K562 (cell line): ENCODE measurements around the gene HPGDS. TPM values are rescaled to one million over a fixed set of nuclear protein-coding genes. Genes with fewer than 3 reads are reported as not detected.

Source experiments
- ATAC-seq: fragments of 200-7000 bp; cut with Tn5 transposase; 3 replicates; pipeline ENCODE4 v1.9.1; 2020; ENCODE audit warnings: moderate library complexity
- BruUV-seq: library from RNA; stranded (reverse); fragments of 400-500 nt; replicated peaks from 2 replicates; lab custom pipeline; 2021; lab: Mats Ljungman, UMichigan
- CTCF ChIA-PET: fragments of 300-600 bp; formaldehyde crosslinking; extraction: SDS; loops from one replicate; lab custom pipeline; 2021; ENCODE audit warnings: low intra/inter-chr PET ratio; lab: Yijun Ruan, JAX
- POLR2A ChIA-PET: fragments of 300-600, 350-650 bp; sonication (Branson Sonifier 250); formaldehyde crosslinking; extraction: SDS; loops from one replicate; lab custom pipeline; 2021; ENCODE audit warnings: antibody characterized with exemption, inconsistent platforms; lab: Yijun Ruan, JAX
- DNase-seq, 4 experiments: peaks; one replicate each; pipeline versions ENCODE4 v3.0.0 to v3.0.0-alpha.2; 2011 to 2018; ENCODE audit warnings: low spot score in 3 of 4, mixed read lengths in 3 of 4; ENCODE audit errors: extremely low read depth in 1 of 4
- FAIRE-seq: peaks from 2 replicates; lab custom pipeline; 2011; peaks lifted over from hg19 to GRCh38; lab: Jason Lieb, UNC
- H2AFZ ChIP-seq: 2 replicates; pipeline ENCODE4 v1.6.0; 2011; ENCODE audit warnings: low read depth, low read length, control low read depth, inconsistent platforms
- H3K27ac ChIP-seq: fragments of 200-600 bp; 3 replicates; pipeline ENCODE4 v1.8.0; 2011; ENCODE audit warnings: low read depth, mild to moderate bottlenecking, control low read depth, inconsistent platforms, low read length, moderate library complexity, mixed read lengths; ENCODE audit errors: extremely low read depth
- H3K27me3 ChIP-seq, 2 experiments: fragments of 300-600 bp in 1 of 2; 2 replicates in 1 of 2; 3 replicates in 1 of 2; pipeline versions ENCODE4 v1.6.0 to v1.8.0; 2011; ENCODE audit warnings: inconsistent platforms in 2 of 2, low read length in 2 of 2, mild to moderate bottlenecking in 1 of 2, mixed read lengths in 1 of 2, moderate library complexity in 1 of 2; ENCODE audit not compliant: control insufficient read depth in 2 of 2, insufficient read depth in 2 of 2
- H3K36me3 ChIP-seq: fragments of 300-600 bp; 3 replicates; pipeline ENCODE4 v1.8.0; 2011; ENCODE audit warnings: mild to moderate bottlenecking, low read length, inconsistent platforms; ENCODE audit not compliant: control insufficient read depth, insufficient read depth
- H3K4me1 ChIP-seq, 2 experiments: fragments of 200-600 bp in 1 of 2; replicated peaks in 1 of 2; 2 replicates in 1 of 2; 3 replicates in 1 of 2; pipeline versions ENCODE4 v1.5.1 to v1.8.0; 2011; ENCODE audit warnings: inconsistent platforms in 2 of 2, low read length in 2 of 2, mild to moderate bottlenecking in 1 of 2, mixed read lengths in 1 of 2, moderate library complexity in 1 of 2; ENCODE audit not compliant: control insufficient read depth in 2 of 2, insufficient read depth in 2 of 2
- H3K4me2 ChIP-seq: 2 replicates; pipeline ENCODE4 v1.6.1; 2011; ENCODE audit warnings: low read length, control low read depth, inconsistent platforms, mixed read lengths; ENCODE audit not compliant: insufficient read depth
- H3K4me3 ChIP-seq: fragments of 200-600 bp; sonication (generic), shearing (Covaris generic); 2 replicates; pipeline ENCODE4 v1.5.1; 2016; ENCODE audit warnings: control low read depth, inconsistent platforms
- H3K79me2 ChIP-seq: fragments of 200-600 bp; 3 replicates; pipeline ENCODE4 v1.8.0; 2011; ENCODE audit warnings: low read length, inconsistent platforms; ENCODE audit not compliant: control insufficient read depth, insufficient read depth
- H3K9ac ChIP-seq, 2 experiments: 2 replicates each; pipeline versions ENCODE4 v1.6.0 to v1.6.1; 2011; ENCODE audit warnings: low read depth in 2 of 2, low read length in 2 of 2, control low read depth in 1 of 2, inconsistent platforms in 1 of 2, mild to moderate bottlenecking in 1 of 2, mixed read lengths in 1 of 2; ENCODE audit not compliant: insufficient read depth in 1 of 2
- H3K9me1 ChIP-seq: one replicate; pipeline ENCODE4 v1.6.0; 2011; ENCODE audit warnings: inconsistent platforms, mild to moderate bottlenecking, low read length, moderate library complexity; ENCODE audit not compliant: control insufficient read depth, insufficient read depth
- H3K9me3 ChIP-seq: replicated peaks from 2 replicates; pipeline ENCODE4 v1.5.1; 2011; ENCODE audit warnings: low read depth, low read length, inconsistent platforms; ENCODE audit not compliant: control insufficient read depth, insufficient read depth
- H4K20me1 ChIP-seq: replicated peaks from 2 replicates; pipeline ENCODE4 v1.6.1; 2011; ENCODE audit warnings: low read length, inconsistent platforms, mixed read lengths; ENCODE audit not compliant: control insufficient read depth, insufficient read depth
- CBX2 ChIP-seq: fragments of 200-600 bp; sonication (generic); IDR thresholded peaks from one replicate; pipeline ENCODE4 v1.6.1; 2012; ENCODE audit warnings: mild to moderate bottlenecking, low read length, inconsistent platforms; ENCODE audit not compliant: insufficient read depth, poor library complexity, severe bottlenecking
- CBX8 ChIP-seq: fragments of 200-600 bp; sonication (generic); IDR thresholded peaks from 2 replicates; pipeline ENCODE4 v1.6.1; 2012; ENCODE audit warnings: borderline replicate concordance, mixed run types, low read depth, mild to moderate bottlenecking, moderate library complexity, mixed read lengths, low read length, control low read depth, inconsistent platforms; ENCODE audit not compliant: poor library complexity, severe bottlenecking; ENCODE audit errors: extremely low read depth
- CCNT2 ChIP-seq: IDR thresholded peaks from 2 replicates; pipeline ENCODE4 v1.6.1; 2011; ENCODE audit warnings: borderline replicate concordance, low read depth, mild to moderate bottlenecking, moderate library complexity, mixed read lengths, low read length; ENCODE audit not compliant: insufficient read length; ENCODE audit errors: extremely low read depth
- CTCF ChIP-seq, 3 experiments: IDR thresholded peaks in 2 of 3; conservative IDR thresholded peaks in 1 of 3; 2 replicates each; pipeline ENCODE4 v1.5.1; 2011 to 2012; ENCODE audit warnings: low read length in 3 of 3, mild to moderate bottlenecking in 3 of 3, control low read depth in 2 of 3, improper control_type of control experiment in 1 of 3, inconsistent platforms in 1 of 3, low read depth in 1 of 3, mixed read lengths in 1 of 3, moderate library complexity in 1 of 3; ENCODE audit not compliant: insufficient read depth in 2 of 3
- DIDO1 ChIP-seq: fragments of 450-650 bp; IDR thresholded peaks from 2 replicates; pipeline ENCODE4 v1.6.1; 2016; ENCODE audit warnings: low read depth, missing biosample characterization, missing genetic modification characterization
- EZH2 ChIP-seq: IDR thresholded peaks from 2 replicates; pipeline ENCODE4 v1.6.1; 2012; ENCODE audit warnings: low read depth, mild to moderate bottlenecking, inconsistent platforms, low read length, borderline replicate concordance
- HMG20A ChIP-seq: fragments of 450-650 bp; formaldehyde crosslinking; conservative IDR thresholded peaks from 2 replicates; pipeline ENCODE4 v1.4.0; 2020; ENCODE audit warnings: mild to moderate bottlenecking, mixed read lengths
- HNRNPK ChIP-seq: fragments of 200-400 bp; formaldehyde crosslinking; IDR thresholded peaks from one replicate; pipeline ENCODE4 v1.6.1; 2018; ENCODE audit warnings: mild to moderate bottlenecking, low read depth, low read length; ENCODE audit not compliant: poor library complexity, severe bottlenecking
- ID3 ChIP-seq, 2 experiments: fragments of 250-450 bp in 1 of 2; fragments of 450-650 bp in 1 of 2; sonication (Bioruptor Pico) in 1 of 2; IDR thresholded peaks; 2 replicates each; pipeline versions ENCODE4 v1.6.1 to v1.8.0; 2016 to 2021; ENCODE audit warnings: mild to moderate bottlenecking in 2 of 2, moderate library complexity in 2 of 2, missing compliant biosample characterization in 1 of 2, missing genetic modification characterization in 1 of 2
- MCM3 ChIP-seq: fragments of 450-650 bp; IDR thresholded peaks from 2 replicates; pipeline ENCODE4 v1.6.1; 2016
- MTF1 ChIP-seq: fragments of 250-450 bp; sonication (Bioruptor Pico); IDR thresholded peaks from 2 replicates; pipeline ENCODE4 v1.9.0; 2021; ENCODE audit warnings: moderate library complexity, mild to moderate bottlenecking, inconsistent platforms, borderline replicate concordance
- NEUROD1 ChIP-seq: fragments of 150-350 bp; IDR thresholded peaks from 2 replicates; pipeline ENCODE4 v1.6.1; 2014; ENCODE audit warnings: borderline replicate concordance, low read length, low read depth; ENCODE audit not compliant: partially characterized antibody
- POU5F1 ChIP-seq: fragments of 150-350 bp; IDR thresholded peaks from 2 replicates; pipeline ENCODE4 v1.6.1; 2014; ENCODE audit warnings: borderline replicate concordance, low read length, low read depth, mild to moderate bottlenecking; ENCODE audit not compliant: partially characterized antibody
- ZKSCAN3 ChIP-seq: fragments of 250-450 bp; sonication (Bioruptor Pico); IDR thresholded peaks from 2 replicates; pipeline ENCODE4 v1.4.0; 2020
- ZNF217 ChIP-seq: sonication (generic); formaldehyde crosslinking; IDR thresholded peaks from 2 replicates; pipeline ENCODE4 v1.8.0; 2022; ENCODE audit warnings: mild to moderate bottlenecking, missing genetic modification reagents
- WGBS: fragments of 100-300 bp; shearing (Covaris generic); methylation state at CpG from one replicate; pipeline ENCODE4 v1.1.6; 2016; ENCODE audit warnings: low coverage, mixed read lengths; ENCODE audit not compliant: insufficient coverage; ENCODE audit errors: missing lambda C conversion rate; 5-methylcytosine and 5-hydroxymethylcytosine counted together
- in situ Hi-C: fragments of 300-500 bp; cut with MboI; formaldehyde crosslinking; loops from 4 replicates; pipeline ENCODE4 v1.15.0; 2018; ENCODE audit warnings: inconsistent platforms, mixed read lengths
- intact Hi-C: fragments of 100-400 bp; cut with micrococcal nuclease; formaldehyde crosslinking; loops from 2 replicates; pipeline ENCODE4 v1.14.2; 2022
- polyA plus RNA-seq, 8 experiments: library from polyadenylated mRNA; depleted of rRNA in 4 of 8; stranded (reverse) in 5 of 8; unstranded in 3 of 8; fragments of >200 nt; fragmentation: Nextera tagmentation in 2 of 8; fragmentation: Illumina TruSeq in 1 of 8; extraction: Ambion mirVana in 2 of 8; extraction: Trizol in 1 of 8; gene quantifications; 2 replicates each; pipeline versions ENCODE4 v1.2.1 to v1.2.3, GENCODE V29; 2011 to 2014; ENCODE audit warnings: inconsistent platforms in 1 of 8, missing spikeins in 1 of 8
- total RNA-seq, 7 experiments: library from RNA; depleted of rRNA in 6 of 7; stranded (reverse); fragments of >200 nt in 6 of 7; fragmentation: Illumina TruSeq in 2 of 7; extraction: Trizol in 2 of 7; gene quantifications; 2 replicates each; pipeline versions ENCODE4 v1.2.1 to v1.2.3, GENCODE V29; 2011 to 2021; ENCODE audit warnings: low replicate concordance in 1 of 7

The HPGDS gene
- total and polyA plus RNA-seq, 9 of the 15 experiments (the other 6 are each of a cell fraction or from before 2014, with no cell fraction given): 0.07 to 0.36 (median 0.14) TPM; not detected in 4

- Histone ChIP-seq H2AFZ (no peak overlapping the region), H3K9ac (no peak overlapping the region), H3K9me1 (no peaks in the 10 kb centered on the region), H3K36me3 (no peaks in the 10 kb centered on the region), H3K4me2 (no peak overlapping the region), H3K27me3 (no peaks in the 10 kb centered on the region), H3K27ac (no peak overlapping the region), H3K9me3 (no peaks in the 10 kb centered on the region), H3K4me3 (no peak overlapping the region), H4K20me1 (no peaks in the 10 kb centered on the region), H3K79me2 (no peaks in the 10 kb centered on the region), H3K4me1 (peaks cover 0 to 13% of the 10 kb centered on the region in 2 experiments; a peak in 2 of 5 replicates)
- DNase-seq: peak in 3 of 4 experiments; percentile 15 to 59 (median 27)
- ChIA-PET POLR2A (no interaction called here), CTCF (interaction anchor here (0.6 to 1.9 kb wide), 4 partner anchors 69 to 292 kb away, joined by 3 to 10 read pairs (median 6); no protein-coding TSS in a partner anchor)
- BruUV-seq: no TSS peak
- ATAC-seq: peak; percentile 85
- intact Hi-C loops (loop anchor here (2.0 to 5.0 kb wide), 4 partner anchors 86 to 512 kb away; no protein-coding TSS in a partner anchor), in situ Hi-C loops (loop anchor here (10.0 kb wide), 1 partner anchor 290 kb away; no protein-coding TSS in a partner anchor)
- WGBS: 15% methylated on average over 2 of the region's 2 CpGs
- FAIRE-seq: peak; percentile 58
- TF ChIP-seq CBX8 (no peak), HNRNPK (no peak), EZH2 (no peak), DIDO1 (tag) (no peak), CTCF (IDR thresholded peaks at IDR 0.05 in 2 of 3, conservative IDR thresholded peaks at IDR 0.05 in 1 of 3; ENCODE audit: insufficient read depth in 2 of 3, low read depth in 1 of 3, low read length in 3 of 3) (peak; percentile 53 to 80 (median 58); a peak in 5 of 6 replicates), HMG20A (CRISPR knock-in tag) (no peak), POU5F1 (no peak), ID3 (CRISPR knock-in tag; IDR thresholded peaks at IDR 0.05) (no peak), ID3 (tag; IDR thresholded peaks at IDR 0.05) (no peak), MTF1 (CRISPR knock-in tag) (no peak), ZNF217 (no peak), ZKSCAN3 (CRISPR knock-in tag) (no peak), CCNT2 (no peak), CBX2 (no peak), MCM3 (no peak), NEUROD1 (no peak)
Observed at GRCh38 chr4:94304365-94304971, 38.2 kb downstream of the HPGDS start.
